WI38 (cell line): ENCODE measurements around the gene TSR1.

Experiments
- H3K4me3 ChIP-seq: 2 replicates; pipeline ENCODE4 v1.5.1; 2011; ENCODE audit warnings: low read depth, mild to moderate bottlenecking, control low read depth, low read length
- TF ChIP-seq, protein P1 (sequence below): IDR thresholded peaks from 2 replicates; pipeline ENCODE4 v1.5.1; 2012; ENCODE audit warnings: low read depth, mild to moderate bottlenecking, control low read depth, low read length

TSR1 gene

GRCh38 chr17:2277429-2278170 is 58.7 kb downstream of the TSR1 start:
- H3K4me3 ChIP-seq, result no peak overlapping the region
- TF ChIP-seq, protein P1, sequence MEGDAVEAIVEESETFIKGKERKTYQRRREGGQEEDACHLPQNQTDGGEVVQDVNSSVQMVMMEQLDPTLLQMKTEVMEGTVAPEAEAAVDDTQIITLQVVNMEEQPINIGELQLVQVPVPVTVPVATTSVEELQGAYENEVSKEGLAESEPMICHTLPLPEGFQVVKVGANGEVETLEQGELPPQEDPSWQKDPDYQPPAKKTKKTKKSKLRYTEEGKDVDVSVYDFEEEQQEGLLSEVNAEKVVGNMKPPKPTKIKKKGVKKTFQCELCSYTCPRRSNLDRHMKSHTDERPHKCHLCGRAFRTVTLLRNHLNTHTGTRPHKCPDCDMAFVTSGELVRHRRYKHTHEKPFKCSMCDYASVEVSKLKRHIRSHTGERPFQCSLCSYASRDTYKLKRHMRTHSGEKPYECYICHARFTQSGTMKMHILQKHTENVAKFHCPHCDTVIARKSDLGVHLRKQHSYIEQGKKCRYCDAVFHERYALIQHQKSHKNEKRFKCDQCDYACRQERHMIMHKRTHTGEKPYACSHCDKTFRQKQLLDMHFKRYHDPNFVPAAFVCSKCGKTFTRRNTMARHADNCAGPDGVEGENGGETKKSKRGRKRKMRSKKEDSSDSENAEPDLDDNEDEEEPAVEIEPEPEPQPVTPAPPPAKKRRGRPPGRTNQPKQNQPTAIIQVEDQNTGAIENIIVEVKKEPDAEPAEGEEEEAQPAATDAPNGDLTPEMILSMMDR, result no peak

GRCh38 chr17:2275722-2276121 is 60.5 kb downstream of the TSR1 start:
- no peak overlapping the region for H3K4me3 ChIP-seq
- TF ChIP-seq, protein P1, result no peak

- TF ChIP-seq, protein P1, result no peak
- H3K4me3 ChIP-seq, result no peak overlapping the region
Observed at GRCh38 chr17:2274414-2274813, 61.8 kb downstream of the TSR1 start.
